HG03342 (cell line): ENCODE data around the gene RNF166.

Experiments used
- ATAC-seq: cut with Tn5 transposase; IDR thresholded peaks from one replicate; pipeline ENCODE4 v1.9.1; 2021; ENCODE audit warnings: mild to moderate bottlenecking, moderate library complexity; ENCODE audit not compliant: unreplicated experiment

RNF166 gene

GRCh38 chr16:88655733-88656281, 50.4 kb downstream of the RNF166 start:
- ATAC-seq: no peak

- ATAC-seq: no peak
These were observed 51.0 kb downstream of the RNF166 start for GRCh38 chr16:88655053-88655732.

GRCh38 chr16:88654363-88655052, 51.7 kb downstream of the RNF166 start:
- ATAC-seq: no peak

GRCh38 chr16:88653596-88654362, 52.4 kb downstream of the RNF166 start:
- no peak for ATAC-seq

GRCh38 chr16:88653101-88653500, 53.1 kb downstream of the RNF166 start:
- no peak for ATAC-seq

GRCh38 chr16:88652762-88653063, 53.5 kb downstream of the RNF166 start:
- no peak for ATAC-seq

- ATAC-seq: no peak
These were observed 54.0 kb downstream of the RNF166 start for GRCh38 chr16:88651989-88652761.

- ATAC-seq: peak; percentile 79
These were observed 54.8 kb downstream of the RNF166 start for GRCh38 chr16:88651276-88651988.

- ATAC-seq: peak; percentile 66
These were observed 55.4 kb downstream of the RNF166 start, which contains the start of gene CYBA for GRCh38 chr16:88650749-88651275. CYBA (minus strand) TSS chr16:88651053; CDS start chr16:88651013, 40 bp downstream.

GRCh38 chr16:88649924-88650748, 56.1 kb downstream of the RNF166 start:
- ATAC-seq: peak; percentile 11

GRCh38 chr16:88649195-88649923, 56.8 kb downstream of the RNF166 start:
- no peak for ATAC-seq

- ATAC-seq: no peak
These were observed 58.8 kb downstream of the RNF166 start for GRCh38 chr16:88647178-88648070.
